NCI-H510A (cell line): Measurements from ENCODE around the gene ARHGEF28.

Source experiments
- DNase-seq: peaks from one replicate; lab custom pipeline; 2025; lab: John Stamatoyannopoulos, UW

ARHGEF28 gene

DNA sequence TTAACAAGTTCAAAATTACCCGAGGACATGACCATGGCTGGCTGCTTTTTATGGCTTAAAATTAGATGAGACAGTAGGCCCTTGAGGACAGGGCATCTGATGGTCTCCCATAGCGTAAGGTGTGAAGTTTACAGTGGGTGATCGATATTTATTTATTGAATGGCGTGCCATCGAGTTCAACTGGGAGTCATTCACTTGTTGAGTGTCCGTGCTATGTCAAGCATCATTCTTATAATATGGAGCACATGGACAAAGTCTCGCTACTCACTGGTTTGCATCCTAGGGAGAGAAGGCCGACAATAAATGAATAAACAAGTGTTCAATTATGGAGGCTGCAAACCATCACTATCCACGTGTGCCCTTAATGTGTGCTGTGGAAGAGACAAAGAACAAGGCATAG, 277.2 kb downstream of the ARHGEF28 start:
- no peak for DNase-seq

DNA sequence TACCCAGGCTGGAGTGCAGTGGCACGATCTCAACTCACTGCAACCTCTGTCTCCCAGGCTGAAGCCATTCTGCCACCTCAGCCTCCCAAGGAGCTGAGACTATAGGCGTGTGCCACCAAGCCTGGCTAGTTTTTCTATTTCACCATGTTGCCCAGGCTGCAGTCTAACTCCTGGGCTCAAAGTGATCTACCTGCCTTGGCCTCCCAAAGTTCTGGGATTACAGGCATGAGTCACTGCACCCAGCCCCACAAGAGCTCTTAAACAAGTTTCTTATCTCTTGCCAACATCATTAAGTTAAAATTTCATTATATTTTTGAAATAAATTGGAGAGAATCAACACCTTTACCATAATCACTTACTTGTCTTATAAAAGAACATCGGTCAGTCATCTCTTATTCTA, 280.3 kb downstream of the ARHGEF28 start:
- no peak for DNase-seq

- no peak for DNase-seq
Measured at GRCh38 chr5:73907164-73907563, 281.2 kb downstream of the ARHGEF28 start.

DNA sequence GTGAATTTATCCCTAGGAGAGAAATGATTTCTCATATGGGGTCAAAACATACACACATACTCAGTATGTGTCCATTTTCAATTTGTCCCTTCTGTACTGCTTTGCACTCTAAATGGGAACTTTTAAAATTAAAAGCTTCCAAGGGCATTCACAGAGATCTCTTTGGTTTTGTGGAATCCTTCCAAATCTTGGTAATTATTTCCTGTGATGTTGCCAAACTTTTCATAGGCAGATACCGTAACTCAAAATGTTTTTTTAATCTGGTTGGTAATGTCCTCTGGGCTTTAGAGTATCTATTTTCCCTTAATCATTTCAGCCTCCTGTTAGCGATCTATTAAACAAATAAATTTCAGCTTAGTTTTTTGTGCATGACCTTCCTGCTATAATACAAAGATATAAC, 282.4 kb downstream of the ARHGEF28 start:
- DNase-seq, result no peak

GRCh38 chr5:73908846-73909245, 282.9 kb downstream of the ARHGEF28 start:
- DNase-seq, result no peak

DNA sequence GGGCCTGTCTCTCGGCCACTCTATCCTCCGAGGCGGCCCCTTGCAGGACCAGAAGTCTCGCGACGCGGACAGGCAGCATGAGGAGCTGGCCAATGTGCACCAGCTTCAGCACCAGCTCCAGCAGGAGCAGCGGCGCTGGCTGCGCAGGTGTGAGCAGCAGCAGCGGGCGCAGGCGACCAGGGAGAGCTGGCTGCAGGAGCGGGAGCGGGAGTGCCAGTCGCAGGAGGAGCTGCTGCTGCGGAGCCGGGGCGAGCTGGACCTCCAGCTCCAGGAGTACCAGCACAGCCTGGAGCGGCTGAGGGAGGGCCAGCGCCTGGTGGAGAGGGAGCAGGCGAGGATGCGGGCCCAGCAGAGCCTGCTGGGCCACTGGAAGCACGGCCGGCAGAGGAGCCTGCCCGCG, 283.5 kb downstream of the ARHGEF28 start:
- no peak for DNase-seq

GRCh38 chr5:73911761-73912393, 285.9 kb downstream of the ARHGEF28 start:
- no peak for DNase-seq

DNA sequence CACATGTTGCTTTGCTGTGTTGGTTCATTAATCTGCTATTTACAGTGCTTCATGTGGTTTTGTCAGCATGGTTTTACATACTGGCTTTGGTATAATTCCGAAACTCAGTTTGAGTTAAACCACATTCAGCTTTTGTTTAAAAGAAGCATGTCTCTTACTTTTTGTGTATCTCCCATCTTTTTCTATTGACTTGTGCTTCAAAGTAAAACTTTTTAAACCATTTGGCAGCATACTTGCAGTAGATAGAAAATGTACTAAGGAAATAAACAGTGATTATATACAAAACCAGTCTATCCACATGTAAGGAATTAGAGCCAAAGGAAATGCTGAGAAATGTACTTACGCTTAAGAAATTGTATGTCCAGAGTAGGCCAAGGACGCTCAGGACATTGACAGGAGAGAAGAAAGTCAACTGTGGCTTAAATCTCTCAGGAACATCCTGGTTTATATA, 286.9 kb downstream of the ARHGEF28 start:
- no peak for DNase-seq

DNA sequence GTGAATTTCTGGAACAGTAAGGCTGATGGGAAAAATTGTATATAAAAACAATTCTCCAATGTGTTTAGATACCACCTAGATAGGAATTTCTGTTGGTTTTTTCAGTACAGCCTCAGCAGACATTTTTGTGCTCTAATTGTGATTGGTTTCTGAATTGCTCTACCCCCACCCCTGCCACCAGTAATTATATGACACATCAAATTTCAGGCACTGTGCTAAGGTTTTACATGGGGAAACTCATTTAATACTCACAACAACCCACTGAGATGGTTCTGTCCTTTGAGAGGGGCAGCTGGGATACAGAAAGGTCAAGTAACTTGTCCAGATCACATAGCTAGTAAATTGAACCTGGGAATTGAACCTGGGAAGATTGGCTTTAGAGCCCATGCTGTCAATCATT, 288.0 kb downstream of the ARHGEF28 start:
- DNase-seq, result no peak

DNA sequence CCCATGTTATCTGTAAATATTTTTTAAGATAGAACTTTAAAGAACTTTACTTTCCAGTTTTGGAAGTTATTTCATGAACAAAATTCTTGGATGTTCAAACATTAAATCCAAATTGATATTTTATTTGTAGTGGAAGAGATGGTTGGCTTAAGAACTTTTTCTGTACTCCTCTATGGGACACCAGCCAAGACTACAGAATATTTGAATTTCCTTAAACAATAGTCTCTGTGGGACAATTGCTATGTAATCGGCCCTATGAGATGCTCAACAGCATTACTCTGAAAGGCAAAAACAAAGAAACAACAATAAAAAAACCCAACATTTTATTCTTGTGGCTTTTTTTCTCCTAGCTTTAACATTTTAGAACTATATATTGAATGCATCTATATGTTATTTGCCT, 289.3 kb downstream of the ARHGEF28 start:
- DNase-seq, result no peak

GRCh38 chr5:73917433-73917832, 291.4 kb downstream of the ARHGEF28 start:
- no peak for DNase-seq

DNA sequence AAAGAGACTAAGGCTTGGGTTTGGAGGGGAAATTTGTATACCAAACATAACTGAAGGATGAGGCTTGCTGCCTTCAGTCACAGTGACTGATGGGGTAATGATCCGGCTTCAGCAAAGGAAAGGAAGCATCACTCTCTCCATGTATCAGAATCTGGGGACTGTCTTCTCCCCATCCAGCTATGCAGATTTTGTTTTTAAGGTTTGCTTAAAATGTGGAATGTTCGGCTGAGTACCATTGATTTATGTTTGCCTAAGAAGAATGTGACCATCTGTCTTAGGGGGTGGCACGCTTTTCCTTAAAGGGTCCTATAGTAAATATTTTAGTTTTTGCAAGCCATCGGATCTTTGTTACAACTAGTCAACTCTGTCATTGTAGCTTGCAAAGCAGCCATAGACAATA, 291.9 kb downstream of the ARHGEF28 start:
- no peak for DNase-seq

DNA sequence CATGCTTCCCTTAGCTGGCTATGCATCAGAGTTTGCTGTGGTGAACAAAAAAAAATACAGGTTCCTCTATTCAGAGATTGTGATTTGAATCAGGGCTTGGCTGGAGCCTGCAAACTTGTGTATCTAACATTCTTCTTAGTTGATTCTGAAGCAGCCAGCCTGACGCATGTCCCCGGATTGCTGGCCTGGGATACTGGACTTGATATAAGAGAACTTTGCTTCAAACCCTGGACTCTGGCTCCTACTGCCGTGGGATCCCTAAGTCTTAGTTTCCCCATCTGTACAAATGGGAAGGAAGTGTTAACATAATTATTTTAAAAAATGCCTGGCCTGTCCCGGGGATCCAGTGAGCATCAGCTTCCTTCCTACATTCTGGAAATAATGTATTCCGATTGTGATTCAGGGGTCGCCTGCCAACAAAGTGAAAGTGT, 292.8 kb downstream of the ARHGEF28 start:
- no peak for DNase-seq

DNA sequence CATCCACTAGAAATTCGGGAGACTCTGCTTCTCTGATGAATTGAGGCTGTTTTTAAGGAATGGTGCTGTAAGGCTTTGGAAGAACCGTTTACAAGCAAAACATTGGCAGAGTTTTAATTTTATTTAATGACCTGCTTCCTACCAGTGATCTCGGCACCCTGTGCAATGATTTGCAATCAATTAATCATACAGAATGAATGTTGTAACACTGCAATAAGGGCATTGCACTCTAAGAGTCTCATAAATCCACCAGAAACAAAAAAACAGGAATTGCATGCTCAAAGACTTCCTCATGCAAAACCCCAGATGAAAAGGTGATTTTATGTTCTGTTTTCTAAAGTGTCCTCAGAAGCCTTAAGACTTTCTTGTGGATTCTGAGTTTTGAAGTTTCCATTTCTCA, 295.7 kb downstream of the ARHGEF28 start:
- no peak for DNase-seq

DNA sequence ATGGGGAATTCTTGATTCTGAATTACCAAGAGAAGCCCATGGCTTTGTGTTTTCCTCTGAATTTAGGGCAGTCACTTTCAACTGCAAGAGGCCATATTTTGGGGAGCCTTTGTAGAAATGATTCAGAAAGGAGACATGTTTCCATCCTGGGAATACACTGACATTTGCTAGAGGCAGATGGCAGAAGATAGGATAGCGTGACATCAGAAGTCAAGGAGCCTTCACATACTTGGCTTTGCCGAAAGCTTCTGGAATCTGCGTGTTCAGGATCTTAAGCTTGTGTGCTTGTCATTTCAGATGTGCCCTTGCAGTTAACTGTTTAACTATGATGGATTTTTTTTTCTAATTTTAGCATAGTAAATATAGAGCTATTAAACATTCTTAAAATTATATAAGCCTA, 296.2 kb downstream of the ARHGEF28 start:
- no peak for DNase-seq

DNA sequence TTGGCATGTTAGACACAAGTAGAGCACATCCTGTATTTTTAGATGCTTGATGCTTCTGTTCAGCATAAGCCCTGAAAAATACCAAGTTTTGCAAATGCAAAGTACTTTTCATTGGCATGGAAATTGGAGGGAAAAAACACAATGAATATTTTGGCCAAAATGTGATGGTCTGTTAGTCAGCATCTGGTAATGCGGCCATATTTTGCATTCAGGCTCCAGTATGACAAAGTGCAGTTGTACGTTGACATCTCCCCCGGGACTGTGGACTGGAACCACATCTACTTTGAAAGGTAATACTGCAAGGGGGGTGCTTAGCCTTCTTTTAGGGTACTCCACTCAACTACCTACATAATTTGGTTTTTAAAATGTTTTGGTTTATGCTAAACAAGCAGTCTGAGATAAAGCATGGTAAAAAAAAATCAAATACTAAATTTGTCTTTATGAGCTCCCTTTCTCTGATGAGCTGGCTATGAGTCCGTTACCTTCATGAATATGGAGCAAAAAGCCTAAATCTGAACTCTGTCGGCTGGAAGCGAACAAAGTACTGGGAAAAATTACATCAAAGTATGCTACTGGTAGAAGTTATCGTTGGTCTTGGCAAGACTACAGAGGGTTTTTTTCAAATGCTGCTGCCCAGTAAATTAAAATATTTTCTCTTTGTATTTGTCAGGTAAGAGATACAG, 297.0 kb downstream of the ARHGEF28 start:
- no peak for DNase-seq

DNA sequence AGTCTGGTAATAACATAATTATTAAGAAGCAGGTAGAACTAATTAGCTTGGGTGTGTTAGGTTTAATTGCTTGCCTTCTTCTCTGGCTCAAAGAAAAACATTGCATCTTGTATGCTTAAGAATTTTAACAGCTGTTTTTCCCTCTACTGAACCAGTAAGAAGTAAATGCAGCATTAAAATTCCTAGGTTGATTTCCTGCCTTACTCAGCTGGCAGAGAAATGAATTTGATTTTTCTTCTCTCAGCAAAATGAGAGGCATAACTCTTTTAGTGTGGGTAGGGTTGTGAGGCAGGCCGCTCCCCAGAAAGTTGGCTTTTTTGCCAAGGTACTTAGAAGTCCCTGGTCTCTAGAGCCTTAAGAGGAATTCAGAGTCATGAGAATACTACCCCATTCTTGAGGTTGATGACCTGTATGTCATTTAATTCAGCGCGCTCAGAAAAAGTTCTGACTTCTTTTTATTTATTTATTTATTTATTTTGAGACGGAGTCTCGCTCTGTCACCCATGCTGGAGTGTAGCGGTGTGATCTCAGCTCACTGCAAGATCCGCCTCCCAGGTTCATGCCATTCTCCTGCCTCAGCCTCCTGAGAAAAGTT, 302.6 kb downstream of the ARHGEF28 start:
- no peak for DNase-seq

DNA sequence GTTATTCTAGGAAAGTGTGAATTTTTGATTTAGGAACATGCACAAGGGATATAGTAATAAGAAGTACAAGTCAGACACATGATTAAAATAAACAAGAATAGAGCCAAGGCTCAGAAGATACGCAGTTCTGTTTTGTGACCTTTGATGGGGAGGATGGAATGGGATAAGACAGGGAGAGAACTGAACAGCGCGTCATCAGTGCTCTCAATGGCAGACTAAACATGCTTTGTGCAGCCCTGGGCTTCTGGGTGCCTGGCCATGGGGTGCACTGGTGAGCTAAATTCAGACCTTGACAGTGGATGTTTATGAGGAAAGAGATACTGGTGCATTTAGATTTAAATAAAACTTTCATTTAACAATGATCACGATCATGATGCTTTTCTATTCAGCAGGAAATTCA, 309.7 kb downstream of the ARHGEF28 start:
- no peak for DNase-seq

DNA sequence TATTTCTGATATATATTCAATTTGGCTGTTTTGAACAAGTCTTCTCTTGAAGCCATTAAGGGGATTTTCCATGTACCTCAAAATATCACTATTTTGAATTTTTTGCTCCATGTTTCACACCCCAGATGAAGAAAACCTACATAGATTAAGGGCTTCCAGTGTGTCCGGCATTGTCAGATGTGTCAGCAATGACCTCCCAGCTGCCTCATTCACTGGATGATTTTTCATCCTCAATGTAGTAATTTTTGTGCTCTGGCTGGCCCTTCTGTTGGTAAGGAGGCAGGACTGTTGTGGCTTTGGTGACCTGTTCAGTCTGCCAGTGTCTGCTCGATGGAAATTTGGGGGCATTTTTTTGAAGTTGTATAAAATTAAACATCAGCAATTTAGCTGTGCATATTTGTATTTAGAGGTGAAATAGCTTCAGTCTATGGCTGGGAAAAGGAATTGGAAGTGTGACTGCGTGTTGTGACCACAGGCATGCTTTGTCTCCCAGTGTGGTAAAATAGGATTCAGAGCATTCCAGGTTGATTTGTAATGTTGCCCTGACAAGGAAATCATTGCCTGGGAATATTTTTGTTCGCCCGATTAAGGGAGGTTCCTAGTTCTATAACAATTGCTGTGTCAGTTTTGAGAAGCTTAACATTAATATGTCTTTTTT, 312.4 kb downstream of the ARHGEF28 start:
- DNase-seq, result no peak

- DNase-seq, result no peak
Measured at GRCh38 chr5:73938938-73939320, 312.9 kb downstream of the ARHGEF28 start.

DNA sequence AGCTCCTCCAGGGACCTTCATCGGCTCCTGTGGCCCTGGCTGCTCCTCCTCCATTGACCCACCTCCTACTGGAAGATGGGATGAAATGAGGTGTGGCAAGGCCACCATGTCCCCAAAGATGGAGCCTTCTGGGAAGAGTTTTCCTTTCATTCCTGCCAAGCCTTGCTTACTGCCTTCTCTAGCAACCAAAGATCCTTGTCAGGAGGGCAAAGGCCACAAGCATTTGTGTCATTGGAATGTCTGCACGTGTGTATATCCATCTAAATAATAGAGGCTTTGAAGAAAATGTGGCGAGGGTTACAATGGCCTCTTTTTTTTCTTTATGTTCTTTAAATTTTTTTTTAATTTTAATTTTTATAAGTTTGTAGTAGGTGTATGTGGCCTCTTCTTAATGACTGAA, 313.6 kb downstream of the ARHGEF28 start:
- no peak for DNase-seq

GRCh38 chr5:73940026-73940425, 314.0 kb downstream of the ARHGEF28 start:
- DNase-seq, result no peak

- DNase-seq, result no peak
Measured at GRCh38 chr5:73940801-73941200, 314.8 kb downstream of the ARHGEF28 start.
